ENCODE measurements around the gene CEACAM19.
"Not testable (repeated sequence)": the region's sequence is repeated elsewhere in the genome, so short reads cannot be mapped to it uniquely, and the experiment has no call there.

The CEACAM19 gene

DNA sequence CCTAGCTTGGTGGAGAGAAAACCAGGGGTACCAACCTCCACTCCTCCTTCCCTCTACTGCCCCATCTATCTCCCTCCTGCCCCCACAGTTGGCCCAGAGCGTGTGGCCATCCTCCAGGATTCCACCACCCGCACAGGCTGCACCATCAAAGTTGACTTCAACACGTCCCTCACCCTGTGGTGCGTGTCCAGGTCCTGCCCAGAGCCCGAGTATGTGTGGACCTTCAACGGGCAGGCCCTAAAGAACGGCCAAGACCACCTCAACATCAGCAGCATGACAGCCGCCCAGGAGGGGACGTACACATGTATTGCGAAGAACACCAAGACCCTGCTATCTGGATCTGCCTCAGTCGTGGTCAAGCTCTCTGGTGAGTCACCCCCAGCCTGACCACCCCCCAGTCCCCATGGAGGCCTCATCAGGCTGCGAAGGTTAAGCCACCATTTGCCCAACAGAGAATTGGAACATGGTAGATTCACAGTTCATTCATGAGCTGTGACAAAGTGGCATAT lies 34.3 kb downstream of the CEACAM19 start:
- Histone ChIP-seq H3K27ac (no peak overlapping the region), H3K9me3 (ENCODE audit: control insufficient read depth, low read length) (no peaks in the 10 kb centered on the region)

DNA sequence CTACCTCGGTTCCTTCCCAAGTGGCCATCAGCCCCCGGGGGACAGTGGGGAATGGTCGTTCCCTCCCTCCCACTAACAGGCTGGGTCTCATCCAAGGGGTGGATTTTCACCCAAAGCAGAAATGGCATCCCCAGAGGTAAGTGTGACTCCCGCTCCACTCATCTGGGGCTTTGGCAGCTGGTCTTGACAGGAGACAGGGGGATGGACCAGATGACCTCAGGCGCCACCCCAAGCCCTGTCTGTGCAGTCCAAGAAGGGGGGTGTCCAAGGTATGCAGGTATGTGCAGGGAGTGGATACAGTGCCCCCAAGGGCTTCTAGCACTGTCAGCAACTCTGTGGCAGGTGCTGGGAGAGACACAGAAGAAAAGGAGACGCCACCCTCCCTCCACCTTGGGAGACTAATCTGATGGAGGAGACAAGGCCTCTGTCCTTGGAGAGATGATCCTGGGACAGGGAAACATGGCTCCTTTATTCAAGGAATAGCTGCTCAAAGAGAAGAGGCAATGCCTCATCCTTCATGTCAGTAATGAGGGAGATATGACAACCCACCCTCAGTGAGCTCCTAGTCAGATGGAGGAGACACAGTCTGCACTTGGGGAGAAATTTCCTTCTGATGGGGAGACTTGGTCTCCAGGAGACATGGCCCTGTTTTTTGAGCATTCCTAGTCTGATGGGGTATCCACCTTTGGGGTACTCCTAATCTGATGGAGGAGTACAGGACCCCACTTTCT lies 35.4 kb downstream of the CEACAM19 start:
- H3K27ac ChIP-seq = no peak overlapping the region
- no peak overlapping the region for H3K4me2 ChIP-seq (ENCODE audit: low read length)
- H3K36me3 ChIP-seq (ENCODE audit: control insufficient read depth, insufficient read depth, low read length) = no peaks in the 10 kb centered on the region

More for the DNA sequence above, 34.3 kb downstream of the CEACAM19 start:
- no peak overlapping the region for H2AFZ ChIP-seq
- H3K36me3 ChIP-seq (ENCODE audit: control insufficient read depth, insufficient read depth, low read length) = no peaks in the 10 kb centered on the region
- no peaks in the 10 kb centered on the region for H3K27me3 ChIP-seq (ENCODE audit: control insufficient read depth, insufficient read depth, low read length)
- no peak overlapping the region for H3K4me2 ChIP-seq (ENCODE audit: low read length)
- no peak overlapping the region for H3K4me3 ChIP-seq (ENCODE audit: low read depth, low read length)
- no peak overlapping the region for H3K9ac ChIP-seq
- peaks cover 12% of the 10 kb centered on the region for H3K4me1 ChIP-seq
- no peaks in the 10 kb centered on the region for H3K79me2 ChIP-seq
- TF ChIP-seq, protein P1, sequence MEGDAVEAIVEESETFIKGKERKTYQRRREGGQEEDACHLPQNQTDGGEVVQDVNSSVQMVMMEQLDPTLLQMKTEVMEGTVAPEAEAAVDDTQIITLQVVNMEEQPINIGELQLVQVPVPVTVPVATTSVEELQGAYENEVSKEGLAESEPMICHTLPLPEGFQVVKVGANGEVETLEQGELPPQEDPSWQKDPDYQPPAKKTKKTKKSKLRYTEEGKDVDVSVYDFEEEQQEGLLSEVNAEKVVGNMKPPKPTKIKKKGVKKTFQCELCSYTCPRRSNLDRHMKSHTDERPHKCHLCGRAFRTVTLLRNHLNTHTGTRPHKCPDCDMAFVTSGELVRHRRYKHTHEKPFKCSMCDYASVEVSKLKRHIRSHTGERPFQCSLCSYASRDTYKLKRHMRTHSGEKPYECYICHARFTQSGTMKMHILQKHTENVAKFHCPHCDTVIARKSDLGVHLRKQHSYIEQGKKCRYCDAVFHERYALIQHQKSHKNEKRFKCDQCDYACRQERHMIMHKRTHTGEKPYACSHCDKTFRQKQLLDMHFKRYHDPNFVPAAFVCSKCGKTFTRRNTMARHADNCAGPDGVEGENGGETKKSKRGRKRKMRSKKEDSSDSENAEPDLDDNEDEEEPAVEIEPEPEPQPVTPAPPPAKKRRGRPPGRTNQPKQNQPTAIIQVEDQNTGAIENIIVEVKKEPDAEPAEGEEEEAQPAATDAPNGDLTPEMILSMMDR (IDR thresholded peaks at IDR 0.05) = no peak

DNA sequence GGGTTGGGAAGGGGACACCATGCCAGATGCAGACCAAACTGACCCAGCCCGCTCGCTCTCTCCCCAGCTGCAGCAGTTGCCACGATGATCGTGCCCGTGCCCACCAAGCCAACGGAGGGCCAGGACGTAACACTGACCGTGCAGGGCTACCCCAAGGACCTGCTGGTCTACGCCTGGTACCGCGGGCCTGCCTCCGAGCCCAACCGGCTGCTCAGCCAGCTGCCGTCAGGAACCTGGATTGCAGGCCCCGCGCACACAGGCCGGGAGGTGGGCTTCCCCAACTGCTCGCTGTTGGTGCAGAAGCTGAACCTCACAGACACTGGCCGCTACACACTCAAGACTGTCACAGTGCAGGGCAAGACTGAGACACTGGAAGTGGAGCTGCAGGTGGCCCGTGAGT lies 36.5 kb downstream of the CEACAM19 start:
- Histone ChIP-seq H2AFZ (no peak overlapping the region), H3K4me2 (ENCODE audit: low read length) (no peak overlapping the region), H3K36me3 (ENCODE audit: control insufficient read depth, insufficient read depth, low read length) (no peaks in the 10 kb centered on the region), H3K79me2 (no peaks in the 10 kb centered on the region), H3K27ac (no peak overlapping the region), H3K9me3 (ENCODE audit: control insufficient read depth, low read length) (no peaks in the 10 kb centered on the region), H3K4me1 (peaks cover 12% of the 10 kb centered on the region), H3K27me3 (ENCODE audit: control insufficient read depth, insufficient read depth, low read length) (no peaks in the 10 kb centered on the region), H3K4me3 (ENCODE audit: low read depth, low read length) (no peak overlapping the region), H3K9ac (no peak overlapping the region)
- TF ChIP-seq, protein P1 (IDR thresholded peaks at IDR 0.05) = no peak

More for the DNA sequence above, 35.4 kb downstream of the CEACAM19 start:
- TF ChIP-seq, protein P1 (IDR thresholded peaks at IDR 0.05) = no peak
- Histone ChIP-seq H3K27me3 (ENCODE audit: control insufficient read depth, insufficient read depth, low read length) (no peaks in the 10 kb centered on the region), H2AFZ (peak overlapping the region; percentile 11), H3K79me2 (no peaks in the 10 kb centered on the region), H3K9ac (no peak overlapping the region), H3K9me3 (ENCODE audit: control insufficient read depth, low read length) (no peaks in the 10 kb centered on the region), H3K4me1 (peaks cover 12% of the 10 kb centered on the region), H3K4me3 (ENCODE audit: low read depth, low read length) (no peak overlapping the region)

DNA sequence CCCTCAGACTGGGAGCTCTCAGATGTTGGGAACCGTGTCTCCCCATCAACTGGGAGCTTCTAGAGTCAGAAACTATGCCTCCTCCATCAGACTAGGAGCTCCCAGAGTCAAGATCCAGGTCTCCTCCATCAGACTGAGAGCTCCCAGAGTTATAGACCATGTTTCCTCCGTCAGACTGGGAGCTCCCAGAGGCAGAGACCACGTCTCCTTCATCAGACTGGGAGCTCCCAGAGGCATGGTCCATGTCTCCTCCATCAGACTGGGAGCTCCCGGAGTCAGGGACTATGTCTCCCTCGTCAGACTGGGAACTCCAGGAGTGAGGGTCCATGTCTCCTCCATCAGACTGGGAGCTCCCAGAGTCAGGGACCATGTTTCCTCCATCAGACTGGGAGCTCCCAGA lies 37.7 kb downstream of the CEACAM19 start:
- no peak overlapping the region for H2AFZ ChIP-seq
- H3K27ac ChIP-seq = no peak overlapping the region
- H3K4me2 ChIP-seq (ENCODE audit: low read length) = no peak overlapping the region
- no peaks in the 10 kb centered on the region for H3K36me3 ChIP-seq (ENCODE audit: control insufficient read depth, insufficient read depth, low read length)
- TF ChIP-seq, protein P1 (IDR thresholded peaks at IDR 0.05) = no peak
- H3K4me3 ChIP-seq (ENCODE audit: low read depth, low read length) = no peak overlapping the region
- peaks cover 12% of the 10 kb centered on the region for H3K4me1 ChIP-seq
- H3K79me2 ChIP-seq = no peaks in the 10 kb centered on the region
- no peak overlapping the region for H3K9ac ChIP-seq
- no peaks in the 10 kb centered on the region for H3K9me3 ChIP-seq (ENCODE audit: control insufficient read depth, low read length)
- no peaks in the 10 kb centered on the region for H3K27me3 ChIP-seq (ENCODE audit: control insufficient read depth, insufficient read depth, low read length)

DNA sequence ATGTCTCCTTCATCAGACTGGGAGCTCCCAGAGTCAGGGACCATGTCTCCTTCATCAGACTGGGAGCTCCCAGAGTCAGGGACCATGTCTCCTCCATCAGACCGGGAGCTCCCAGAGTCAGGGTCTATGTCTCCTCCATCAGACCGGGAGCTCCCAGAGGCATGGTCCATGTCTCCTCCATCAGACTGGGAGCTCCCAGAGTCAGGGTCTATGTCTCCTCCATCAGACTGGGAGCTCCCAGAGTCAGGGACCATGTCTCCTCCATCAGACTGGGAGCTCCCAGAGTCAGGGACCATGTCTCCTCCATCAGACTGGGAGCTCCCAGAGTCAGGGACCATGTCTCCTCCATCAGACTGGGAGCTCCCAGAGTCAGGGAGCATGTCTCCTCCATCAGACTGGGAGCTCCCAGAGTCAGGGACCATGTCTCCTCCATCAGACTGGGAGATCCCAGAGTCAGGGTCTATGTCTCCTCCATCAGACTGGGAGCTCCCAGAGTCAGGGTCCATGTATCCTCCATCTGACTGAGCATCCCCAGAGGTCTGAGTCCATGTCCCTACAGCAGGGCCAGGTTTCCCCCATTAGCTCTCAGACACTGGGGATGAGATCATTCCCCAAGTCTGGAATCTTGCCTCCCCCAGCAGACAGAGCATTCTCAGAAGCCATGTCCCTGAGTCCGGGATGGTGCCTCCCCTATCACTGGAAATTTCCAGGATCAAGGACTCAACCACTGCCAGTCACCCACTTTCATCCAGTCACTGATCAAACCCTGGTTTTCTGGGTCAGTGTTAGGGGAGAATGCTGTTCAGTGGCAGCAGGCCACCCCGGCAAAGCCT lies 38.4 kb downstream of the CEACAM19 start:
- peaks cover 12% of the 10 kb centered on the region for H3K4me1 ChIP-seq
- not testable (repeated sequence) for H3K4me3 ChIP-seq (ENCODE audit: low read depth, low read length); H3K27me3 ChIP-seq (ENCODE audit: control insufficient read depth, insufficient read depth, low read length); H2AFZ ChIP-seq; H3K9ac ChIP-seq; H3K9me3 ChIP-seq (ENCODE audit: control insufficient read depth, low read length); H3K79me2 ChIP-seq; H3K27ac ChIP-seq; H3K4me2 ChIP-seq (ENCODE audit: low read length); H3K36me3 ChIP-seq (ENCODE audit: control insufficient read depth, insufficient read depth, low read length)

Data from parathyroid adenoma (tissue), 2 donors.